Measurements from ENCODE around the gene ANTXR2. TPM values are rescaled to one million over a fixed set of nuclear protein-coding genes. Genes with fewer than 3 reads are reported as not detected.

ANTXR2 gene
- total and polyA plus RNA-seq, 2 donors (not counting 3 experiments of a cell fraction or from before 2014, with no cell fraction given) = 6.6 to 64.6 TPM

DNA sequence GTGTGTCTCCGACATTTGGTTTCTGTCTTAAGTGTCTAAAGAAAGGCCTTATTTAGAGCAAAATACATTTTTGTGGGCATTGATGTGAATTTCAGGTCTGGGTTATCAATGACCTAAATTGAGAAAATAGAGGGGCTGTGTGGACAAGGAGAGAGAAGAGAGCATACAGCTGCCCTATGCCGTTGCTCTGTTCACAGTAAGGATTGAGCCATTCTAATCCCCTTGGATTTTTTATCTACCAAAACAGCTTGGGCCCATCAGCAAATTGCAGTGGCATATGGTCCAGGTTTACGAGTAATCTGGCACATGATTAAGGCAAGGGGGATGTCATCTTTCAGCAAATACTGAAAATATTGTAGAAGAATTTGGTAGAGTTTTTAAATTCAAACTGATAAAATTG is 210.2 kb downstream of the ANTXR2 start:
- no peak overlapping the region for H3K9ac ChIP-seq (replicated peaks; ENCODE audit: extremely low read depth, insufficient read depth, low read length)
- H3K4me2 ChIP-seq (ENCODE audit: insufficient read depth, low read length) = no peak overlapping the region
- CTCF ChIA-PET = no interaction called here
- H3K4me1 ChIP-seq (ENCODE audit: control insufficient read depth, extremely low read depth, insufficient read depth, low read length) = no peaks in the 10 kb centered on the region
- H3K36me3 ChIP-seq (ENCODE audit: control insufficient read depth in 2 of 2, extremely low read depth in 1 of 2, insufficient read depth in 2 of 2, low read length in 2 of 2) = no peaks in the 10 kb centered on the region
- no peak overlapping the region for H3K4me3 ChIP-seq (replicated peaks in 1 of 3; ENCODE audit: insufficient read depth in 1 of 3, low read depth in 1 of 3, low read length in 3 of 3)
- no peaks in the 10 kb centered on the region for H3K79me2 ChIP-seq (ENCODE audit: control insufficient read depth, insufficient read depth, low read length)
- dilution Hi-C loops (cut with MboI; ENCODE audit: extremely low pct_ligation_motif_present, low sequenced_read_pairs) = no loop called here
- peaks cover 2 to 4% of the 10 kb centered on the region in 2 experiments for H3K27me3 ChIP-seq (ENCODE audit: control insufficient read depth in 2 of 2, insufficient read depth in 2 of 2, low read length in 2 of 2)
- no peak overlapping the region for H3K27ac ChIP-seq (ENCODE audit: insufficient read depth, low read depth, low read length)
- BruUV-seq (replicated peaks) = no TSS peak
- POLR2A ChIA-PET = no interaction called here
- TF ChIP-seq POLR2A (IDR thresholded peaks at IDR 0.05; ENCODE audit: low read depth, low read length) = no peak
- TF ChIP-seq EZH2 (IDR thresholded peaks at IDR 0.05; ENCODE audit: borderline replicate concordance, low read depth, low read length, severe bottlenecking) = no peak
- TF ChIP-seq JUN (IDR thresholded peaks at IDR 0.05; ENCODE audit: borderline replicate concordance, insufficient read depth, insufficient read length, low read depth) = no peak
- TF ChIP-seq, protein P1, sequence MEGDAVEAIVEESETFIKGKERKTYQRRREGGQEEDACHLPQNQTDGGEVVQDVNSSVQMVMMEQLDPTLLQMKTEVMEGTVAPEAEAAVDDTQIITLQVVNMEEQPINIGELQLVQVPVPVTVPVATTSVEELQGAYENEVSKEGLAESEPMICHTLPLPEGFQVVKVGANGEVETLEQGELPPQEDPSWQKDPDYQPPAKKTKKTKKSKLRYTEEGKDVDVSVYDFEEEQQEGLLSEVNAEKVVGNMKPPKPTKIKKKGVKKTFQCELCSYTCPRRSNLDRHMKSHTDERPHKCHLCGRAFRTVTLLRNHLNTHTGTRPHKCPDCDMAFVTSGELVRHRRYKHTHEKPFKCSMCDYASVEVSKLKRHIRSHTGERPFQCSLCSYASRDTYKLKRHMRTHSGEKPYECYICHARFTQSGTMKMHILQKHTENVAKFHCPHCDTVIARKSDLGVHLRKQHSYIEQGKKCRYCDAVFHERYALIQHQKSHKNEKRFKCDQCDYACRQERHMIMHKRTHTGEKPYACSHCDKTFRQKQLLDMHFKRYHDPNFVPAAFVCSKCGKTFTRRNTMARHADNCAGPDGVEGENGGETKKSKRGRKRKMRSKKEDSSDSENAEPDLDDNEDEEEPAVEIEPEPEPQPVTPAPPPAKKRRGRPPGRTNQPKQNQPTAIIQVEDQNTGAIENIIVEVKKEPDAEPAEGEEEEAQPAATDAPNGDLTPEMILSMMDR (IDR thresholded peaks at IDR 0.05; ENCODE audit: extremely low read depth in 1 of 2, insufficient read depth in 1 of 2, low read depth in 1 of 2, low read length in 2 of 2) = no peak
- TF ChIP-seq FOS (IDR thresholded peaks at IDR 0.05; ENCODE audit: borderline replicate concordance, insufficient read depth, low read length) = no peak
- TF ChIP-seq, protein P2, sequence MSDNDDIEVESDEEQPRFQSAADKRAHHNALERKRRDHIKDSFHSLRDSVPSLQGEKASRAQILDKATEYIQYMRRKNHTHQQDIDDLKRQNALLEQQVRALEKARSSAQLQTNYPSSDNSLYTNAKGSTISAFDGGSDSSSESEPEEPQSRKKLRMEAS (IDR thresholded peaks at IDR 0.05; ENCODE audit: insufficient read depth, insufficient read length) = no peak
- TF ChIP-seq POLR2AphosphoS5 (IDR thresholded peaks at IDR 0.05; ENCODE audit: insufficient read depth, low read depth, low read length) = no peak
- no peak for TF ChIP-seq MYC (IDR thresholded peaks at IDR 0.05; ENCODE audit: low read depth, low read length)
- TF ChIP-seq GATA2 (IDR thresholded peaks at IDR 0.05; ENCODE audit: insufficient read depth, insufficient read length, low read depth, low read length) = no peak
- no peaks in the 10 kb centered on the region for H3K9me3 ChIP-seq (replicated peaks; ENCODE audit: control insufficient read depth, insufficient read depth, low read length)
- no peaks in the 10 kb centered on the region for H4K20me1 ChIP-seq (replicated peaks; ENCODE audit: control insufficient read depth, extremely low read depth, insufficient read depth, low read length)
- FAIRE-seq (no peak), DNase-seq (ENCODE audit: low read depth, low spot score) (no peak)
- intact Hi-C loops (cut with micrococcal nuclease) = no loop called here
- no peaks in the 10 kb centered on the region for H3K9me1 ChIP-seq (replicated peaks; ENCODE audit: control insufficient read depth, extremely low read depth, insufficient read depth, low read length)
- H2AFZ ChIP-seq (ENCODE audit: low read depth, low read length) = no peak overlapping the region

All from endothelial cell of umbilical vein (primary cell).